PC-9 (cell line): ENCODE results near the gene C1QL4. TPM values are rescaled to one million over a fixed set of nuclear protein-coding genes. Genes with fewer than 3 reads are reported as not detected.

Experiments
- BruUV-seq: library from RNA; stranded (reverse); fragments of 400-500 nt; replicated peaks from 2 replicates; lab custom pipeline; 2021; lab: Mats Ljungman, UMichigan
- CTCF ChIA-PET: fragments of 300-600 bp; sonication (Branson Sonifier 250); formaldehyde crosslinking; loops from one replicate; lab custom pipeline; 2022; ENCODE audit warnings: antibody characterized with exemption; lab: Charles Lee
- POLR2A ChIA-PET: fragments of 300-600 bp; sonication (Branson Sonifier 250); formaldehyde crosslinking; loops from one replicate; lab custom pipeline; 2022; ENCODE audit warnings: antibody characterized with exemption; ENCODE audit not compliant: unreplicated experiment; lab: Charles Lee
- DNase-seq, 2 experiments: peaks; one replicate each; pipeline versions ENCODE4 v3.0.0 to v3.0.0-alpha.2; 2015 to 2022; ENCODE audit warnings: mixed read lengths in 1 of 2
- H2AFZ ChIP-seq: fragments of 200-600 bp; sonication (generic); 2 replicates; pipeline ENCODE4 v1.8.1; 2017; ENCODE audit warnings: antibody characterized with exemption
- H3F3A ChIP-seq: fragments of 200-600 bp; sonication (generic); 2 replicates; pipeline ENCODE4 v1.8.1; 2017; ENCODE audit warnings: antibody characterized with exemption, mild to moderate bottlenecking, low read depth; ENCODE audit not compliant: insufficient read depth
- H3K27ac ChIP-seq: fragments of 200-600 bp; sonication (generic); 2 replicates; pipeline ENCODE4 v1.6.1; 2016; ENCODE audit warnings: mixed run types
- H3K27me3 ChIP-seq: fragments of 200-600 bp; sonication (generic); 2 replicates; pipeline ENCODE4 v1.6.1; 2016; ENCODE audit warnings: low read depth, mixed run types; ENCODE audit not compliant: insufficient read depth
- H3K36me3 ChIP-seq: fragments of 200-600 bp; sonication (generic); 2 replicates; pipeline ENCODE4 v1.6.1; 2016; ENCODE audit warnings: low read depth, mixed run types
- H3K4me1 ChIP-seq: fragments of 200-600 bp; sonication (generic); replicated peaks from 2 replicates; pipeline ENCODE4 v1.6.1; 2016; ENCODE audit warnings: mixed run types; ENCODE audit not compliant: insufficient read depth
- H3K4me2 ChIP-seq: fragments of 200-600 bp; sonication (generic); 2 replicates; pipeline ENCODE4 v1.6.1; 2017; ENCODE audit warnings: mixed run types
- H3K4me3 ChIP-seq: fragments of 200-600 bp; sonication (generic); 2 replicates; pipeline ENCODE4 v1.6.1; 2016; ENCODE audit warnings: mixed run types
- H3K79me2 ChIP-seq: fragments of 200-600 bp; sonication (generic); 2 replicates; pipeline ENCODE4 v1.6.1; 2017; ENCODE audit warnings: low read depth, mixed run types
- H3K9me2 ChIP-seq: fragments of 200-600 bp; sonication (generic); 2 replicates; pipeline ENCODE4 v1.8.1; 2017; ENCODE audit warnings: mild to moderate bottlenecking; ENCODE audit not compliant: insufficient read depth
- H3K9me3 ChIP-seq: fragments of 200-600 bp; sonication (generic); 2 replicates; pipeline ENCODE4 v1.8.1; 2016; ENCODE audit warnings: low read depth; ENCODE audit not compliant: insufficient read depth
- H4K20me1 ChIP-seq: fragments of 200-600 bp; sonication (generic); 2 replicates; pipeline ENCODE4 v1.8.1; 2017; ENCODE audit not compliant: insufficient read depth
- EZH2 ChIP-seq: fragments of 200-600 bp; sonication (generic); IDR thresholded peaks from 2 replicates; pipeline ENCODE4 v1.8.0; 2017; ENCODE audit warnings: antibody characterized with exemption, low read depth
- intact Hi-C: fragments of 100-400 bp; cut with micrococcal nuclease; formaldehyde crosslinking; loops from one replicate; pipeline ENCODE4 v1.10.0; 2022; ENCODE audit not compliant: unreplicated experiment
- total RNA-seq: library from RNA; stranded (reverse); gene quantifications from 2 replicates; pipeline ENCODE4 v1.2.3, GENCODE V29; 2021
- TF ChIP-seq, protein P1 (sequence below): fragments of 200-600 bp; sonication (generic); conservative IDR thresholded peaks from 2 replicates; pipeline ENCODE4 v1.6.1; 2017; ENCODE audit warnings: mixed run types, antibody characterized with exemption, mild to moderate bottlenecking, moderate library complexity

The C1QL4 gene
- total RNA-seq, 1 experiment from 2014 or later = 0.22 TPM

DNA sequence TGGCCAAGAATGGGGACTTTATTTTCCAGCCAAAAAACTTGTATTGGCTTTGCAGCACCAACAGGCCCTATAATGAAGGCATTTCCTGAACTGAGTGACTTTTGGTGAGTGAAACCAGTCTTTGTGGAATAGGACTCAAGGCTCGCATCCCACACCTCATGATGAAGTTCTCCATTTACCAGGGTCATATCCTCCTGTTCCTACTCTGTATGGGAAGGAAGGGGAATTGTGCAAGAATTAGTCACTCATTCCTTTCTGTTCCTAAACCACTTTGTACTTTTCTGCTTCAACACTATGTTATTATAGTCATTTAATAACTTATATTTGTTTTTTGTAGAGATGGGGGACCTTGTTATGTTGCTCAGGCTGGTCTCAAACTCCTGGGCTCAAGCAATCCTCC is 28.0 kb upstream of the C1QL4 start:
- TF ChIP-seq, protein P1, sequence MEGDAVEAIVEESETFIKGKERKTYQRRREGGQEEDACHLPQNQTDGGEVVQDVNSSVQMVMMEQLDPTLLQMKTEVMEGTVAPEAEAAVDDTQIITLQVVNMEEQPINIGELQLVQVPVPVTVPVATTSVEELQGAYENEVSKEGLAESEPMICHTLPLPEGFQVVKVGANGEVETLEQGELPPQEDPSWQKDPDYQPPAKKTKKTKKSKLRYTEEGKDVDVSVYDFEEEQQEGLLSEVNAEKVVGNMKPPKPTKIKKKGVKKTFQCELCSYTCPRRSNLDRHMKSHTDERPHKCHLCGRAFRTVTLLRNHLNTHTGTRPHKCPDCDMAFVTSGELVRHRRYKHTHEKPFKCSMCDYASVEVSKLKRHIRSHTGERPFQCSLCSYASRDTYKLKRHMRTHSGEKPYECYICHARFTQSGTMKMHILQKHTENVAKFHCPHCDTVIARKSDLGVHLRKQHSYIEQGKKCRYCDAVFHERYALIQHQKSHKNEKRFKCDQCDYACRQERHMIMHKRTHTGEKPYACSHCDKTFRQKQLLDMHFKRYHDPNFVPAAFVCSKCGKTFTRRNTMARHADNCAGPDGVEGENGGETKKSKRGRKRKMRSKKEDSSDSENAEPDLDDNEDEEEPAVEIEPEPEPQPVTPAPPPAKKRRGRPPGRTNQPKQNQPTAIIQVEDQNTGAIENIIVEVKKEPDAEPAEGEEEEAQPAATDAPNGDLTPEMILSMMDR = no peak
- TF ChIP-seq EZH2 = no peak
- Histone ChIP-seq H3K4me2 (peak overlapping the region; percentile 98; the same call in 1 of the 2 replicates), H3F3A (peaks cover 26% of the 10 kb centered on the region), H3K4me1 (peaks cover 35% of the 10 kb centered on the region), H3K79me2 (peaks cover 25% of the 10 kb centered on the region), H3K4me3 (no peak overlapping the region), H2AFZ (no peak overlapping the region), H3K36me3 (no peaks in the 10 kb centered on the region), H3K27me3 (no peaks in the 10 kb centered on the region), H3K27ac (no peak overlapping the region), H3K9me2 (no peaks in the 10 kb centered on the region), H3K9me3 (no peaks in the 10 kb centered on the region), H4K20me1 (no peaks in the 10 kb centered on the region)
- POLR2A ChIA-PET = interaction anchor here (0.7 kb wide), 1 partner anchor 39 kb away, joined by 5 read pairs; no protein-coding TSS in a partner anchor
- DNase-seq = no peak
- CTCF ChIA-PET = no interaction called here
- intact Hi-C loops = loop anchor here (5.0 to 10.0 kb wide), 2 partner anchors 202 to 340 kb away; partner anchors contain the start of genes FMNL3 and MCRS1
- no TSS peak for BruUV-seq

DNA sequence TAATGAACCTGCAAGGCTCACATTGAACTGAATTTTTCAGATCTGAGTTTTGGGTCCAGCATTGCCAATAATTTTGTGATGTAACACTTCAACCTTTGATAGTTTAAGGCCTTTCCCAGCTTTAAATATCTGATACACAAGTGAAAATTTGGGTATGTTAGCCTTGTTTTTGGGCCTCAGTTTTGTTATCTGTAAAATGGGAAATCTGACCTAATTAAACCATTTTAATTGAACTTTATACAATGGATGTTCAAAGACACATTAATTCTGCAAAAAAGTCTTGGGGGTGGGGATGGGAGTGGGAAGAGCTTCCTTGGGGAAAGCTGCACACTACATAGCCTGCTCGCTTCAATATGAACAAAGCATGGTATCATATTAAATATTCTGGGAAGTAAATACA is 25.1 kb upstream of the C1QL4 start:
- ChIA-PET CTCF (no interaction called here), POLR2A (no interaction called here)
- intact Hi-C loops = loop anchor here (10.0 kb wide), 1 partner anchor 343 kb away; the partner anchor contains the start of gene FMNL3
- no peaks in the 10 kb centered on the region for H3K27me3 ChIP-seq
- H3K79me2 ChIP-seq = no peaks in the 10 kb centered on the region
- no peak overlapping the region for H2AFZ ChIP-seq
- no peaks in the 10 kb centered on the region for H3K36me3 ChIP-seq
- H3K9me3 ChIP-seq = no peaks in the 10 kb centered on the region
- no peaks in the 10 kb centered on the region for H3K9me2 ChIP-seq
- peaks cover 19% of the 10 kb centered on the region; the same call in 1 of the 2 replicates for H3F3A ChIP-seq
- no peak for DNase-seq
- H3K4me1 ChIP-seq = peaks cover 18% of the 10 kb centered on the region
- H3K4me3 ChIP-seq = no peak overlapping the region
- H3K27ac ChIP-seq = no peak overlapping the region
- no peaks in the 10 kb centered on the region for H4K20me1 ChIP-seq
- TF ChIP-seq EZH2 = no peak
- BruUV-seq = no TSS peak
- H3K4me2 ChIP-seq = no peak overlapping the region

DNA sequence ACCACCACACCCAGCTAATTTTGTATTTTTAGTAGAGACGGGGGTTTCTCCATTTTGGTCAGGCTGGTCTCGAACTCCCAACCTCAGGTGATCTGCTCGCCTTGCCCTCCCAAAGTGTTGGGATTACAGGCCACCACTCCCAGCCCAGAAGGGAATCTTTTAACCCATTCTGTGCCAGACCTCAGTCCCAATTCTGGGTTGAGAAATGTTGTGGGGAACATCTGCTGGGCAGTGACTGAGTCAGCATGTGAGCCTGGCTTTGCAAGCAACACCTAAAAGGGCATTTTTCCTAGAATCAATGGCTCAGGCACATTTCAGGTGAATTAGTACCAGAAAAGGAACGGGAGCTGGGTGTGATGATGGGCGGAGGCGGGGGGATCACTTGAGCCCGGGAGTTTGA is 22.7 kb upstream of the C1QL4 start:
- Histone ChIP-seq H3K27ac (no peak overlapping the region), H3K4me1 (peaks cover 2% of the 10 kb centered on the region), H3F3A (peaks cover 3% of the 10 kb centered on the region; the same call in 1 of the 2 replicates), H3K4me3 (no peak overlapping the region), H3K9me2 (no peaks in the 10 kb centered on the region), H4K20me1 (no peaks in the 10 kb centered on the region), H3K36me3 (no peaks in the 10 kb centered on the region), H3K4me2 (no peak overlapping the region), H3K27me3 (no peaks in the 10 kb centered on the region), H2AFZ (no peak overlapping the region), H3K79me2 (no peaks in the 10 kb centered on the region), H3K9me3 (no peaks in the 10 kb centered on the region)
- no peak for TF ChIP-seq EZH2
- TF ChIP-seq, protein P1 = no peak
- ChIA-PET POLR2A (no interaction called here), CTCF (interaction anchor here (3.0 to 3.1 kb wide), 2 partner anchors 154 to 220 kb away, joined by 29 to 51 read pairs; no protein-coding TSS in a partner anchor)
- intact Hi-C loops = loop anchor here (10.0 kb wide), 1 partner anchor 345 kb away; the partner anchor contains the start of gene FMNL3
- no peak for DNase-seq
- no TSS peak for BruUV-seq
